GM12878 (cell line): ENCODE measurements around the gene CEP170B. TPM values are rescaled to one million over a fixed set of nuclear protein-coding genes. Genes with fewer than 3 reads are reported as not detected.

ENCODE experiments used
- ATAC-seq: fragments of 200-7000 bp; cut with Tn5 transposase; 3 replicates; pipeline ENCODE4 v1.9.1; 2020; ENCODE audit warnings: mild to moderate bottlenecking, moderate library complexity
- BruUV-seq: library from RNA; stranded (reverse); fragments of 400-500 nt; replicated peaks from 2 replicates; lab custom pipeline; 2021; lab: Mats Ljungman, UMichigan
- CTCF ChIA-PET: fragments of 300-600 bp; sonication (Branson Sonifier 250); formaldehyde crosslinking; extraction: SDS; loops from one replicate; lab custom pipeline; 2021; ENCODE audit warnings: inconsistent platforms; lab: Yijun Ruan, JAX
- POLR2A ChIA-PET: fragments of 350-600 bp; formaldehyde crosslinking; extraction: SDS; loops from one replicate; lab custom pipeline; 2021; ENCODE audit warnings: inconsistent platforms; lab: Charles Lee
- RAD21 ChIA-PET: fragments of 300-600 bp; sonication (Branson Sonifier 250); formaldehyde crosslinking; loops from one replicate; lab custom pipeline; 2023; ENCODE audit warnings: antibody characterized with exemption; ENCODE audit not compliant: unreplicated experiment; lab: Charles Lee
- SMC1A ChIA-PET: fragments of 300-600 bp; sonication (Branson Sonifier 250); formaldehyde crosslinking; loops from one replicate; lab custom pipeline; 2023; ENCODE audit not compliant: unreplicated experiment, uncharacterized antibody; lab: Charles Lee
- DNase-seq: peaks from one replicate; pipeline ENCODE4 v3.0.0-alpha.2; 2011; ENCODE audit warnings: low read depth, low spot score
- FAIRE-seq: peaks from 3 replicates; lab custom pipeline; 2011; peaks lifted over from hg19 to GRCh38; lab: Jason Lieb, UNC
- H2AFZ ChIP-seq: 2 replicates; pipeline ENCODE4 v1.6.0; 2011; ENCODE audit warnings: low read depth, low read length, control low read depth; ENCODE audit not compliant: control insufficient read depth
- H3K27ac ChIP-seq: 2 replicates; pipeline ENCODE4 v1.5.1; 2011; ENCODE audit warnings: control low read depth; ENCODE audit not compliant: control insufficient read depth, insufficient read depth
- H3K27me3 ChIP-seq, 2 experiments: replicated peaks in 1 of 2; 2 replicates each; pipeline versions ENCODE4 v1.6.0 to v1.6.1; 2011; ENCODE audit warnings: low read length in 1 of 2; ENCODE audit not compliant: control insufficient read depth in 2 of 2, insufficient read depth in 2 of 2
- H3K36me3 ChIP-seq, 2 experiments: 2 replicates each; pipeline ENCODE4 v1.5.1; 2011; ENCODE audit warnings: low read length in 1 of 2; ENCODE audit not compliant: control insufficient read depth in 2 of 2, insufficient read depth in 2 of 2
- H3K4me1 ChIP-seq: 2 replicates; pipeline ENCODE4 v1.6.1; 2011; ENCODE audit warnings: mild to moderate bottlenecking, low read length, moderate library complexity, mixed read lengths; ENCODE audit not compliant: control insufficient read depth, insufficient read depth
- H3K4me2 ChIP-seq: 2 replicates; pipeline ENCODE4 v1.6.0; 2011; ENCODE audit warnings: control low read depth; ENCODE audit not compliant: control insufficient read depth, insufficient read depth
- H3K4me3 ChIP-seq: fragments of 200-600 bp; sonication (generic); 2 replicates; pipeline ENCODE4 v1.5.1; 2016
- H3K79me2 ChIP-seq: 2 replicates; pipeline ENCODE4 v1.6.0; 2011; ENCODE audit warnings: low read length; ENCODE audit not compliant: control insufficient read depth, insufficient read depth
- H3K9ac ChIP-seq: 2 replicates; pipeline ENCODE4 v1.8.0; 2011; ENCODE audit warnings: low read length, control low read depth, mixed read lengths; ENCODE audit not compliant: control insufficient read depth, insufficient read depth
- H3K9me3 ChIP-seq: replicated peaks from 3 replicates; pipeline ENCODE4 v1.5.1; 2011; ENCODE audit warnings: mild to moderate bottlenecking, low read length; ENCODE audit not compliant: control insufficient read depth, insufficient read depth
- H4K20me1 ChIP-seq: 2 replicates; pipeline ENCODE4 v1.6.0; 2011; ENCODE audit not compliant: control insufficient read depth, insufficient read depth
- BCL11A ChIP-seq: IDR thresholded peaks from 2 replicates; pipeline ENCODE4 v1.6.1; 2011; ENCODE audit warnings: low read depth, low read length
- CREM ChIP-seq: IDR thresholded peaks from 2 replicates; pipeline ENCODE4 v1.6.1; 2014; ENCODE audit warnings: antibody characterized with exemption, low read depth
- GABPA ChIP-seq: IDR thresholded peaks from 2 replicates; pipeline ENCODE4 v1.6.1; 2014; ENCODE audit warnings: antibody characterized with exemption, low read depth, mild to moderate bottlenecking, inconsistent platforms
- HDGF ChIP-seq: fragments of 450-650 bp; IDR thresholded peaks from 2 replicates; pipeline ENCODE4 v1.6.1; 2016; ENCODE audit warnings: antibody characterized with exemption
- IKZF1 ChIP-seq: fragments of 450-650 bp; conservative IDR thresholded peaks from 2 replicates; pipeline ENCODE4 v1.6.1; 2017; ENCODE audit warnings: antibody characterized with exemption, mild to moderate bottlenecking
- MYB ChIP-seq: fragments of 150-350 bp; IDR thresholded peaks from 2 replicates; pipeline ENCODE4 v1.6.1; 2014; ENCODE audit warnings: mild to moderate bottlenecking, low read depth, low read length, borderline replicate concordance
- POLR2A ChIP-seq: IDR thresholded peaks from 2 replicates; pipeline ENCODE4 v1.6.1; 2011; ENCODE audit warnings: low read depth, mild to moderate bottlenecking, low read length
- POLR2AphosphoS5 ChIP-seq: IDR thresholded peaks from 2 replicates; pipeline ENCODE4 v1.6.1; 2011; ENCODE audit warnings: mild to moderate bottlenecking, low read length, inconsistent platforms
- POU2F2 ChIP-seq: IDR thresholded peaks from 3 replicates; pipeline ENCODE4 v1.6.1; 2011; ENCODE audit warnings: low read depth, mild to moderate bottlenecking, low read length, borderline replicate concordance
- SUPT20H ChIP-seq: IDR thresholded peaks from 2 replicates; pipeline ENCODE4 v1.6.1; 2011; ENCODE audit warnings: low read depth, mild to moderate bottlenecking, low read length, moderate library complexity, borderline replicate concordance; ENCODE audit not compliant: control insufficient read depth
- whole genome bisulfite sequencing: methylation state at CpG from one replicate; pipeline ENCODE4 v1.1.6; 2016; ENCODE audit warnings: low lambda C conversion rate; ENCODE audit not compliant: insufficient replicate concordance, insufficient coverage; ENCODE audit errors: missing lambda C conversion rate; 5-methylcytosine and 5-hydroxymethylcytosine counted together
- in situ Hi-C: fragments of 300-500 bp; cut with MboI; formaldehyde crosslinking; loops from 9 replicates; pipeline ENCODE4 v1.14.3; 2018; ENCODE audit warnings: mixed read lengths
- intact Hi-C: fragments of 100-400 bp; cut with micrococcal nuclease; formaldehyde crosslinking; loops from one replicate; pipeline ENCODE4 v1.14.2; 2022; ENCODE audit not compliant: unreplicated experiment
- polyA plus RNA-seq, 11 experiments: library from polyadenylated mRNA; depleted of rRNA in 4 of 11; unstranded in 6 of 11; stranded (reverse) in 5 of 11; fragments of >200 nt; fragmentation: Nextera tagmentation in 4 of 11; fragmentation: Illumina TruSeq in 1 of 11; extraction: Ambion mirVana in 4 of 11; extraction: Trizol in 1 of 11; gene quantifications; 1 replicate in 1 of 11; 2 replicates in 10 of 11; pipeline versions ENCODE4 v1.2.1 to v1.2.3, GENCODE V29; 2011 to 2016; ENCODE audit warnings: inconsistent platforms in 2 of 11, missing spikeins in 2 of 11, low read depth in 1 of 11
- total RNA-seq, 4 experiments: library from RNA; depleted of rRNA in 3 of 4; stranded (reverse); fragments of >200 nt in 3 of 4; fragmentation: Illumina TruSeq in 1 of 4; extraction: Trizol in 1 of 4; gene quantifications; 2 replicates each; pipeline versions ENCODE4 v1.2.1 to v1.2.3, GENCODE V29; 2013 to 2021
- TF ChIP-seq, protein P1 (sequence below): IDR thresholded peaks from 2 replicates; pipeline ENCODE4 v1.6.1; 2011; ENCODE audit warnings: mild to moderate bottlenecking, low read depth, low read length, moderate library complexity; ENCODE audit not compliant: insufficient replicate concordance

Gene CEP170B
- total and polyA plus RNA-seq, 10 of the 15 experiments (the other 5 are each of a cell fraction or from before 2014, with no cell fraction given) = 0.01 to 0.44 (median 0.05) TPM; not detected in 4

DNA sequence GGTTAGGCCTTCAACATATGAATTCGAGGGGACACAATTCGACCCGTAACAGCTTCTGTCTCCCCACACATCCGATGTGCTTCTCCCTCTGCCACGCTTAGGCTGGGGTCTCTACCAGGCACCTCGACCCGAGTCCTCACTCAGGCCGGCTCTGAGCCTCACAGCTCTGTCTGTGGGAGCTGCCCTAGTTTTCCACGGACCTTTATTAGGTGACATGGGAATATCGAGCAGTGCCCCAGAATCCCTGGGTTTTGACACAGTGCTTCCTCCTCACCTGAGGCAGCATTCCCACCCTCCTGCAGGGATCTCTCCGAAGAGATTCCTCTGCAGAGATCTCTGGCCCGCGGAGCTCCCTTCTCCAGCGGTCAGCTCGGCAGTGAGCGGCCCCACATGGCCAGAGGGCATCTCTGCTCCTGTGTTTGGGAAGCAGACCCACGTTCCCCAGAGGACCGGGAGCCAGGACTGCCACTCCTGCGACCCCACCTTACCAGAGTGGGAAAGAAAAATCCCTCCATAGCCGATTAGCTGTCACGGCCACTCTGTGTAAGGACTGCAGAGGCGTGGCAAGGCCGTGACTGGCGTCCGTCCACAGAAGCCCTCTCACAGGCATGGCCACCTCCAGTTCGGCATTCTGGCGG, 43.0 kb upstream of the CEP170B start:
- Histone ChIP-seq H3K4me1 (peaks cover 5% of the 10 kb centered on the region; the same call in 1 of the 2 replicates), H3K27ac (no peak overlapping the region), H3K9me3 (no peaks in the 10 kb centered on the region; the same call in 2 of the 3 replicates), H3K4me3 (no peak overlapping the region)
- intact Hi-C loops (no loop called here), in situ Hi-C loops (loop anchor here (5.0 kb wide), 1 partner anchor 55 kb away; no protein-coding TSS in a partner anchor)
- ChIA-PET CTCF (interaction anchor here (1.9 kb wide), 1 partner anchor 53 kb away, joined by 7 read pairs; no protein-coding TSS in a partner anchor), POLR2A (no interaction called here)
- FAIRE-seq = no peak
- TF ChIP-seq POLR2A (no peak), POLR2AphosphoS5 (no peak), POU2F2 (no peak), IKZF1 (no peak), HDGF (no peak), CREM (no peak), BCL11A (no peak), SUPT20H (no peak), GABPA (no peak), MYB (no peak)
- TF ChIP-seq, protein P1, sequence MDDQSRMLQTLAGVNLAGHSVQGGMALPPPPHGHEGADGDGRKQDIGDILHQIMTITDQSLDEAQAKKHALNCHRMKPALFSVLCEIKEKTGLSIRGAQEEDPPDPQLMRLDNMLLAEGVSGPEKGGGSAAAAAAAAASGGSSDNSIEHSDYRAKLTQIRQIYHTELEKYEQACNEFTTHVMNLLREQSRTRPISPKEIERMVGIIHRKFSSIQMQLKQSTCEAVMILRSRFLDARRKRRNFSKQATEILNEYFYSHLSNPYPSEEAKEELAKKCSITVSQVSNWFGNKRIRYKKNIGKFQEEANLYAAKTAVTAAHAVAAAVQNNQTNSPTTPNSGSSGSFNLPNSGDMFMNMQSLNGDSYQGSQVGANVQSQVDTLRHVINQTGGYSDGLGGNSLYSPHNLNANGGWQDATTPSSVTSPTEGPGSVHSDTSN = no peak
- TF ChIP-seq, all 136 proteins: peak for 0
- no peak overlapping the region for H3K9ac ChIP-seq
- ATAC-seq (no peak), DNase-seq (no peak)
- WGBS = 79% methylated on average over 27 of the region's 27 CpGs
- ChIA-PET RAD21 (no interaction called here), SMC1A (no interaction called here)
- H3K36me3 ChIP-seq = no peaks in the 10 kb centered on the region
- H3K4me2 ChIP-seq = no peak overlapping the region
- no peaks in the 10 kb centered on the region for H3K79me2 ChIP-seq
- no peak overlapping the region for H2AFZ ChIP-seq
- H3K27me3 ChIP-seq = no peaks in the 10 kb centered on the region
- no peaks in the 10 kb centered on the region for H4K20me1 ChIP-seq
- BruUV-seq = no TSS peak
